RWPE1 (cell line): ENCODE results near the gene KLHL35.

Experiments used
- CTCF ChIA-PET: fragments of 350-600 bp; sonication (Branson Sonifier 250); formaldehyde crosslinking; extraction: SDS; loops from one replicate; lab custom pipeline; 2021; lab: Yijun Ruan, JAX
- POLR2A ChIA-PET: fragments of 400-600 bp; formaldehyde crosslinking; extraction: SDS; loops from one replicate; lab custom pipeline; 2020; ENCODE audit warnings: antibody characterized with exemption; ENCODE audit not compliant: low non-redundant PET; lab: Yijun Ruan, JAX
- DNase-seq: peaks from one replicate; pipeline ENCODE4 v3.0.0; 2012; ENCODE audit warnings: low spot score
- H3K27ac ChIP-seq: fragments of 450-650 bp; 2 replicates; pipeline ENCODE4 v1.5.1; 2017
- CTCF ChIP-seq: fragments of 450-650 bp; conservative IDR thresholded peaks from 2 replicates; pipeline ENCODE4 v1.5.1; 2017; ENCODE audit warnings: low read depth, mild to moderate bottlenecking

The KLHL35 gene

DNA sequence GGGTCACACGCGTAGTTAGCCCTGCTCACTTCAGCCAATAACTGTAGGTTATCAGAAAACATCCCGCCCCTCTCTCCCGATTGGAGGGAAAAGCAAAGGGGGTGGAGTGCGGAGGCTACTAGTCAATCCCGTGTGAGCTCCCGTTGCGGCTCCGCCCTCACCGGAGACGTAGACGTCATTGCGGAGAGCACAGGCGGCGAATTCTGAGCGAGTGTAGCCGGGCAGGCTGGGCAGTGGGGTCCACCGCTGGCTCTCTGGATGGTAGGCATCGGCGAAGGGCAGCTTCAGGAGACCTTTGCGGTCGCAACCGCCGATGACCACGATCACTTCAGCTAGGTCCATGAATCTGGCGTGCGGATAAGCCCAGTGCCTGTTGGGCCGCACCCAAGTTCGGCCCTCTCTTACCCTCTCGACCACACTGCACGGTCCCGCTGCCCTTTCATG, 4.7 kb downstream of the KLHL35 start:
- peak; percentile 98 for DNase-seq
- ChIA-PET CTCF (no interaction called here), POLR2A (interaction anchor here (0.5 kb wide), 1 partner anchor 101 kb away, joined by 3 read pairs; no protein-coding TSS in a partner anchor)
- no peak overlapping the region for H3K27ac ChIP-seq
- TF ChIP-seq CTCF = no peak

DNA sequence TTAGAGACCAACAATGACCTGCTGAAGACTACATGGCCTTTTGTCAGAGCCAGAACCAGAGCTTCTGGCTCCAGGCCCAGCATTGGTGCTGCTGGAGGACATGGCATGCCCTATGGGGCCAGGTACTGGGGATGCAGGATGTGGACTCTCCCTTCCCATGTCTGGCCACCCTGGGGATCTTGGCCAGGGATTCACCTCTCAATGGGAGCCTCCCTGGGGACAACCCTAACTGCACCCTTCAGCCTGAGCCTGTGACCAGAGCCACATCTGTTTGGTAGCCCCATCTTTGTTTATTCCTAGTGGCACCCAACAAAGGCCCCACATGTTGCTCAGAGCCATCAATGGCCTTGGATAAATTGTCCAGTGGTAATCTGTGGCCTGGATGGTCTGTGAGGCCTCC, 5.8 kb downstream of the KLHL35 start:
- ChIA-PET POLR2A (no interaction called here), CTCF (no interaction called here)
- DNase-seq = no peak
- H3K27ac ChIP-seq = no peak overlapping the region
- no peak for TF ChIP-seq CTCF

DNA sequence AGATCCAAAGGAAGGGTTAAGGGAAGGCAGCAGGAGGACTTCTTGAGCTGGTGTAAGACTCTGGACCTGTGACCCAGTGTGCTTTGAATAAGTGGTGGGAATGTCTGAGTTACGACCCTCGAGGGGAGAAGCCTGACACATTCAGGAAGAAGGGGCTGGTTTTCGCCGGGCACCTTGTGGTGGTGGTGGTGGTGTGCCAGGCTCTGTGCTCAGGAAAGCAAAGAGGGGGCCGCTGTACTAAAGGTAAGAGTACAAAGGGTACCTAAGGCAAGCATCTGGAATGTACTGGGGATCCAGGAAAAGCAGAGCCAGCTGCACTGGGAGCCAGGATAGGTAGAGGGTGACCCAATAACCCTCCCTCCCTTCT, 6.3 kb downstream of the KLHL35 start:
- POLR2A ChIA-PET = no interaction called here
- DNase-seq = no peak
- CTCF ChIA-PET = no interaction called here
- H3K27ac ChIP-seq = no peak overlapping the region
- TF ChIP-seq CTCF = no peak

DNA sequence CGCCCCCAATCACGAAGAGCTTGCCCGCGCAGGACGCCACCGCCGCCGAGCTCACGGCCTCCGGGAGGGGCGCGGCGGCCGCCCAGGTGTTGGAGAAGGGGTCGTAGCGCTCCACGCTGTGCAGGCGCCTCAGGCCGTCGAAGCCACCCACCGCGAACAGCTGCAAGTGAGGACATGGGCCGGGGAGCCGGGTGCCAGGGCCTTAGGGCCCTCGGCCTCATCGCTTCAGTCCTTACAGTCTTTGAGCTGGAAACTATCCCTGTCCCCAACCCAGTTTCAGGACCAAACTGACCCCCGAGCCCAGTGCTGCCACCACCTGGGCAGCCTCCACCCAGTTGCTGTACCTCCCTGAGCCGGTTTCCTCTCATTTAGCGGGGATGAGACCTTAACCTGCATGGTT, 7.6 kb downstream of the KLHL35 start:
- CTCF ChIA-PET = interaction anchor here (0.5 to 0.7 kb wide), 3 partner anchors 65 to 345 kb away, joined by 3 to 5 read pairs (median 3); no protein-coding TSS in a partner anchor
- no peak for DNase-seq

DNA sequence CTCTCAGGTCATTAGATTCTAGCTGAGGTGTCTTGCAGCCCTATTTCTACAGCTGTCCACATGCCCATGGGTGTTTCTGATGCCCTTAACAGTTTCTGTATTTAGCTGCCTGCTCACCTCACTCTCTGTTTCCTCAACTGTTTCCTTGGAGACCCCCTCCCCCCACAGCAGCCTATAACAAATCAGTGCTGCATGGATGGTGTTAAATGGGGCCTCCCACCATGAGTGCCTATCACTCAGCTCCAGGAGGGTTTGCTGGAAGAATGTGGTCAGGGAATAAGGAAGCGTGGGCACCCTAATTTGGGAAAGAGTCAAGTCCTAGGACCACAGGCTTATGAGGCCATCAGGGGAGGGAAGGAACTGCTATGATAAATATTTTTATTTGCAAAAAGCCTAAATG, 8.6 kb downstream of the KLHL35 start:
- DNase-seq = no peak
- ChIA-PET POLR2A (no interaction called here), CTCF (interaction anchor here (1.1 kb wide), 1 partner anchor 20 kb away, joined by 3 read pairs; no protein-coding TSS in a partner anchor)
- TF ChIP-seq CTCF = no peak
- no peak overlapping the region for H3K27ac ChIP-seq

More for the DNA sequence above, 7.6 kb downstream of the KLHL35 start:
- no peak for TF ChIP-seq CTCF
- POLR2A ChIA-PET = no interaction called here
- no peak overlapping the region for H3K27ac ChIP-seq

DNA sequence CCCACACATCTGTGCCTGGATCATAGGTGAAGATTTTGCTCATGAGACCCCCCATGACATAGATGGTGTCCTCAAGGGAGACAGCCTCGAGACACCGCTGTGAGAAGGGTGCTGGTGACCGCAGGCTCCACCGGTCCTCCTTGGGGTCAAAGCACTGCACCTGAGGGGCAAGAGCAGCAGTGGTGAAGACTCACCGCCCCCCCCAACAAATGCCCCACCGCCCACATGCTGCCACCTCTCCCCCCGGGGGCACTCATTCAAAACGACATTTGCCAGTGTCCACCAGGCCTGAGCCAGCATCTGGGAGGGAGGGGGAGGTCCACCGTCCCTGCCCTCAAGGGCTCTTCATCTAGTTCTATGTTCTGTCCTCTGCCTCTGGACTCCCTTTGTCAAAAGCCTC, 9.3 kb downstream of the KLHL35 start:
- DNase-seq = no peak
- CTCF ChIA-PET = interaction anchor here (0.5 to 1.1 kb wide), 2 partner anchors 21 to 243 kb away, joined by 3 read pairs; no protein-coding TSS in a partner anchor
- H3K27ac ChIP-seq = no peak overlapping the region
- POLR2A ChIA-PET = no interaction called here
- no peak for TF ChIP-seq CTCF
